ENCODE measurements around the gene GRM7. TPM values are rescaled to one million over a fixed set of nuclear protein-coding genes. Genes with fewer than 3 reads are reported as not detected.

The GRM7 gene
- total and polyA plus RNA-seq, 2 experiments from 2014 or later = 1.7 to 2.7 TPM

GRCh38 chr3:7001370-7001769, 140.5 kb downstream of the GRM7 start:
- no peak overlapping the region for H3K4me2 ChIP-seq
- WGBS (ENCODE audit: low lambda C conversion rate, missing lambda C conversion rate) = 91% methylated on average over 4 of the region's 4 CpGs
- no peaks in the 10 kb centered on the region for H3K36me3 ChIP-seq (replicated peaks; ENCODE audit: insufficient read depth, low read depth)
- H3K9me2 ChIP-seq (replicated peaks; ENCODE audit: insufficient read depth) = no peaks in the 10 kb centered on the region
- H4K20me1 ChIP-seq (ENCODE audit: insufficient read depth, poor library complexity, severe bottlenecking) = no peaks in the 10 kb centered on the region
- H3K4me1 ChIP-seq (ENCODE audit: insufficient read depth) = no peaks in the 10 kb centered on the region
- H2AFZ ChIP-seq = no peak overlapping the region
- no peaks in the 10 kb centered on the region for H3K27me3 ChIP-seq
- DNase-seq (ENCODE audit: low spot score) = no peak
- no peak overlapping the region for H3K4me3 ChIP-seq
- no peaks in the 10 kb centered on the region for H3K9me3 ChIP-seq (ENCODE audit: low read depth)
- no peak overlapping the region for H3K27ac ChIP-seq
- no peaks in the 10 kb centered on the region for H3K79me2 ChIP-seq
- TF ChIP-seq EZH2 (IDR thresholded peaks at IDR 0.05; ENCODE audit: borderline replicate concordance) = no peak
- TF ChIP-seq EZH2phosphoT487 (IDR thresholded peaks at IDR 0.05; ENCODE audit: low read depth, severe bottlenecking, unreplicated experiment) = no peak
- TF ChIP-seq CTCF (IDR thresholded peaks at IDR 0.05; ENCODE audit: poor library complexity) = no peak

GRCh38 chr3:7015683-7016440, 154.9 kb downstream of the GRM7 start:
- WGBS (ENCODE audit: low lambda C conversion rate, missing lambda C conversion rate) = 73% methylated on average over 5 of the region's 5 CpGs
- H3K4me3 ChIP-seq = no peak overlapping the region
- no peaks in the 10 kb centered on the region for H3K4me1 ChIP-seq (ENCODE audit: insufficient read depth)
- H3K9me3 ChIP-seq (ENCODE audit: low read depth) = no peaks in the 10 kb centered on the region
- TF ChIP-seq CTCF (IDR thresholded peaks at IDR 0.05; ENCODE audit: poor library complexity) (no peak), EZH2 (IDR thresholded peaks at IDR 0.05; ENCODE audit: borderline replicate concordance) (no peak), EZH2phosphoT487 (IDR thresholded peaks at IDR 0.05; ENCODE audit: low read depth, severe bottlenecking, unreplicated experiment) (no peak)
- H3K79me2 ChIP-seq = no peaks in the 10 kb centered on the region
- DNase-seq (ENCODE audit: low spot score) = no peak
- H3K27ac ChIP-seq = no peak overlapping the region
- no peaks in the 10 kb centered on the region for H3K9me2 ChIP-seq (replicated peaks; ENCODE audit: insufficient read depth)
- H3K27me3 ChIP-seq = no peaks in the 10 kb centered on the region
- H3K36me3 ChIP-seq (replicated peaks; ENCODE audit: insufficient read depth, low read depth) = no peaks in the 10 kb centered on the region
- no peaks in the 10 kb centered on the region for H4K20me1 ChIP-seq (ENCODE audit: insufficient read depth, poor library complexity, severe bottlenecking)
- no peak overlapping the region for H2AFZ ChIP-seq
- no peak overlapping the region for H3K4me2 ChIP-seq

- Histone ChIP-seq H3K4me2 (no peak overlapping the region), H3K9me3 (ENCODE audit: low read depth) (no peaks in the 10 kb centered on the region), H3K36me3 (replicated peaks; ENCODE audit: insufficient read depth, low read depth) (no peaks in the 10 kb centered on the region), H3K4me3 (no peak overlapping the region), H4K20me1 (ENCODE audit: insufficient read depth, poor library complexity, severe bottlenecking) (no peaks in the 10 kb centered on the region), H3K4me1 (ENCODE audit: insufficient read depth) (no peaks in the 10 kb centered on the region), H3K27ac (no peak overlapping the region), H3K27me3 (no peaks in the 10 kb centered on the region), H2AFZ (no peak overlapping the region), H3K9me2 (replicated peaks; ENCODE audit: insufficient read depth) (no peaks in the 10 kb centered on the region), H3K79me2 (no peaks in the 10 kb centered on the region)
- WGBS (ENCODE audit: low lambda C conversion rate, missing lambda C conversion rate) = 50% methylated on average over 3 of the region's 3 CpGs
- DNase-seq (ENCODE audit: low spot score) = no peak
- TF ChIP-seq EZH2 (IDR thresholded peaks at IDR 0.05; ENCODE audit: borderline replicate concordance) (no peak), CTCF (IDR thresholded peaks at IDR 0.05; ENCODE audit: poor library complexity) (no peak), EZH2phosphoT487 (IDR thresholded peaks at IDR 0.05; ENCODE audit: low read depth, severe bottlenecking, unreplicated experiment) (no peak)
Observed at GRCh38 chr3:7025581-7026300, 164.8 kb downstream of the GRM7 start.
